Measurements from ENCODE around the gene CAST. TPM values are rescaled to one million over a fixed set of nuclear protein-coding genes. Genes with fewer than 3 reads are reported as not detected.

Gene CAST
- total and polyA plus RNA-seq, 2 donors (not counting 1 experiment from before 2014, with no cell fraction given) = 41.0 to 231 TPM

GRCh38 chr5:96765043-96765442 is 102.9 kb downstream of the CAST start:
- ChIA-PET CTCF (interaction anchor here (0.6 to 1.6 kb wide), 2 partner anchors 12 to 23 kb away, joined by 3 to 15 read pairs; no protein-coding TSS in a partner anchor), POLR2A (interaction anchor here (0.6 kb wide), 1 partner anchor 43 kb away, joined by 3 read pairs; the partner anchor contains the start of gene ERAP1)
- H3K36me3 ChIP-seq (replicated peaks in 1 of 2; ENCODE audit: control extremely low read depth in 1 of 2, control insufficient read depth in 1 of 2, extremely low read depth in 1 of 2, insufficient read depth in 2 of 2, low read length in 1 of 2) = peaks cover 8 to 76% of the 10 kb centered on the region in 2 experiments
- H3K27me3 Mint-ChIP-seq = no peaks in the 10 kb centered on the region
- peak overlapping the region; percentile 29 for H3K27ac Mint-ChIP-seq
- no peak overlapping the region for H3K9ac ChIP-seq (ENCODE audit: low read length)
- H3K27me3 ChIP-seq (replicated peaks in 1 of 4; ENCODE audit: control extremely low read depth in 1 of 4, control insufficient read depth in 3 of 4, insufficient read depth in 4 of 4, low read length in 3 of 4) = no peaks in the 10 kb centered on the region
- peaks cover 7% of the 10 kb centered on the region for H4K20me1 ChIP-seq (ENCODE audit: control insufficient read depth, insufficient read depth, low read length, poor library complexity, severe bottlenecking)
- H3K4me1 ChIP-seq (ENCODE audit: control insufficient read depth in 2 of 2, insufficient read depth in 2 of 2, low read length in 2 of 2) = no peaks in the 10 kb centered on the region
- intact Hi-C loops (cut with micrococcal nuclease) = no loop called here
- ATAC-seq (ENCODE audit: low read depth) (no peak), DNase-seq (no peak)
- no peaks in the 10 kb centered on the region for H3K9me3 Mint-ChIP-seq (ENCODE audit: insufficient read depth)
- no peaks in the 10 kb centered on the region for H3K79me2 ChIP-seq (ENCODE audit: control insufficient read depth, insufficient read depth, low read length)
- H3K4me3 ChIP-seq (ENCODE audit: control extremely low read depth in 1 of 5, extremely low read depth in 1 of 5, insufficient read depth in 1 of 5, low read depth in 2 of 5, low read length in 4 of 5) = no peak overlapping the region
- H2AFZ ChIP-seq (ENCODE audit: insufficient read depth, low read depth, low read length, poor library complexity, severe bottlenecking) = no peak overlapping the region
- H3K9me3 ChIP-seq (ENCODE audit: control extremely low read depth in 1 of 3, control insufficient read depth in 2 of 3, insufficient read depth in 1 of 3, low read length in 2 of 3) = no peaks in the 10 kb centered on the region
- H3K4me2 ChIP-seq (replicated peaks; ENCODE audit: low read depth, low read length, poor library complexity, severe bottlenecking) = no peak overlapping the region
- no peaks in the 10 kb centered on the region for H3K4me1 Mint-ChIP-seq
- no peak for TF ChIP-seq EZH2 (IDR thresholded peaks at IDR 0.05; ENCODE audit: borderline replicate concordance, insufficient read depth, low read depth, low read length, poor library complexity, severe bottlenecking)
- no peak for TF ChIP-seq CTCF (IDR thresholded peaks at IDR 0.05)
- WGBS (ENCODE audit: insufficient coverage) = no CpG with 5 or more reads among the region's 1 CpG
- no peak overlapping the region for H3K4me3 Mint-ChIP-seq
- no peak overlapping the region for H3K27ac ChIP-seq (ENCODE audit: low read length in 2 of 2)

- Histone ChIP-seq H3K9me3 (ENCODE audit: control extremely low read depth in 1 of 3, control insufficient read depth in 2 of 3, insufficient read depth in 1 of 3, low read length in 2 of 3) (no peaks in the 10 kb centered on the region), H3K4me1 (ENCODE audit: control insufficient read depth in 2 of 2, insufficient read depth in 2 of 2, low read length in 2 of 2) (no peaks in the 10 kb centered on the region), H3K27ac (ENCODE audit: low read length in 2 of 2) (peak overlapping the region in 1 of 2 donors; percentile 9), H3K9ac (ENCODE audit: low read length) (no peak overlapping the region), H3K4me3 (ENCODE audit: control extremely low read depth in 1 of 5, extremely low read depth in 1 of 5, insufficient read depth in 1 of 5, low read depth in 2 of 5, low read length in 4 of 5) (no peak overlapping the region), H3K79me2 (ENCODE audit: control insufficient read depth, insufficient read depth, low read length) (no peaks in the 10 kb centered on the region), H2AFZ (ENCODE audit: insufficient read depth, low read depth, low read length, poor library complexity, severe bottlenecking) (no peak overlapping the region), H3K36me3 (replicated peaks in 1 of 2; ENCODE audit: control extremely low read depth in 1 of 2, control insufficient read depth in 1 of 2, extremely low read depth in 1 of 2, insufficient read depth in 2 of 2, low read length in 1 of 2) (peaks cover 9 to 95% of the 10 kb centered on the region in 2 experiments), H4K20me1 (ENCODE audit: control insufficient read depth, insufficient read depth, low read length, poor library complexity, severe bottlenecking) (peaks cover 7% of the 10 kb centered on the region), H3K4me2 (replicated peaks; ENCODE audit: low read depth, low read length, poor library complexity, severe bottlenecking) (no peak overlapping the region), H3K27me3 (replicated peaks in 1 of 4; ENCODE audit: control extremely low read depth in 1 of 4, control insufficient read depth in 3 of 4, insufficient read depth in 4 of 4, low read length in 3 of 4) (no peaks in the 10 kb centered on the region)
- Mint-ChIP-seq H3K4me1 (no peaks in the 10 kb centered on the region), H3K4me3 (no peak overlapping the region), H3K27me3 (no peaks in the 10 kb centered on the region), H3K9me3 (ENCODE audit: insufficient read depth) (no peaks in the 10 kb centered on the region), H3K27ac (no peak overlapping the region)
- CTCF ChIA-PET = interaction anchor here (0.7 to 2.4 kb wide), 4 partner anchors 14 to 393 kb away, joined by 3 to 12 read pairs (median 3); no protein-coding TSS in a partner anchor
- POLR2A ChIA-PET = no interaction called here
- WGBS (ENCODE audit: insufficient coverage) = no CpG with 5 or more reads among the region's 4 CpGs
- intact Hi-C loops (cut with micrococcal nuclease) = no loop called here
- TF ChIP-seq CTCF (IDR thresholded peaks at IDR 0.05) (no peak), EZH2 (IDR thresholded peaks at IDR 0.05; ENCODE audit: borderline replicate concordance, insufficient read depth, low read depth, low read length, poor library complexity, severe bottlenecking) (no peak)
- DNase-seq (no peak), ATAC-seq (ENCODE audit: low read depth) (no peak)
Measured at GRCh38 chr5:96768708-96769251, 106.6 kb downstream of the CAST start.
